ENCODE results near the gene METRNL.

The METRNL gene

DNA sequence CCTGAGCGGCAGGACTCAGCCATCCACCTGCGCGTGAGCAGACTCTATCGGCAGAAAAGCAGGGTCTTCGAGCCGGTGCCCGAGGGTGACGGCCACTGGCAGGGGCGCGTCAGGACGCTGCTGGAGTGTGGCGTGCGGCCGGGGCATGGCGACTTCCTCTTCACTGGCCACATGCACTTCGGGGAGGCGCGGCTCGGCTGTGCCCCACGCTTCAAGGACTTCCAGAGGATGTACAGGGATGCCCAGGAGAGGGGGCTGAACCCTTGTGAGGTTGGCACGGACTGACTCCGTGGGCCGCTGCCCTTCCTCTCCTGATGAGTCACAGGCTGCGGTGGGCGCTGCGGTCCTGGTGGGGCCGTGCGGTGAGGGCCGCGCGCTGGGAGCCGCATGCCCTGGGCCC, 14.9 kb downstream of the METRNL start:
- DNase-seq: no peak

DNA sequence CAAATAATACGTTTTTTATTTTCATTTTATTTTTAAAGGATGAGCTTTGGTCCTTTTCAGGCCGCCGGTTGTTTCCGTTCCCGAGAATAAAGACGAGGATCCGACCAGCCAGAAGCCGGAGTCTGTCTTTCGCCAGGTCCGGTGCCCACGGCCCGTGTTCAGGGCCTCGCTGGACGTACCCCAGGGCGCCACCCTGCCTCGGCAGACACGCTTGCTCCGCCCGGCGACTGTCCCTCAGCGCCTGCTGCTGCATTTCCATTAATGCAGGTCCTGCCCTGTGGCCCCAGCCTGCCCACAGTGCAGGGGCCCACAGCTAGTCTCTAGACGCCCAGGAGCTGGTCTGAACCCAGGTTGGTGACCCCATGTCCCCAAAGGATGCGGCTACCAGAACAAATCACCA, 15.6 kb downstream of the METRNL start:
- no peak for DNase-seq

DNA sequence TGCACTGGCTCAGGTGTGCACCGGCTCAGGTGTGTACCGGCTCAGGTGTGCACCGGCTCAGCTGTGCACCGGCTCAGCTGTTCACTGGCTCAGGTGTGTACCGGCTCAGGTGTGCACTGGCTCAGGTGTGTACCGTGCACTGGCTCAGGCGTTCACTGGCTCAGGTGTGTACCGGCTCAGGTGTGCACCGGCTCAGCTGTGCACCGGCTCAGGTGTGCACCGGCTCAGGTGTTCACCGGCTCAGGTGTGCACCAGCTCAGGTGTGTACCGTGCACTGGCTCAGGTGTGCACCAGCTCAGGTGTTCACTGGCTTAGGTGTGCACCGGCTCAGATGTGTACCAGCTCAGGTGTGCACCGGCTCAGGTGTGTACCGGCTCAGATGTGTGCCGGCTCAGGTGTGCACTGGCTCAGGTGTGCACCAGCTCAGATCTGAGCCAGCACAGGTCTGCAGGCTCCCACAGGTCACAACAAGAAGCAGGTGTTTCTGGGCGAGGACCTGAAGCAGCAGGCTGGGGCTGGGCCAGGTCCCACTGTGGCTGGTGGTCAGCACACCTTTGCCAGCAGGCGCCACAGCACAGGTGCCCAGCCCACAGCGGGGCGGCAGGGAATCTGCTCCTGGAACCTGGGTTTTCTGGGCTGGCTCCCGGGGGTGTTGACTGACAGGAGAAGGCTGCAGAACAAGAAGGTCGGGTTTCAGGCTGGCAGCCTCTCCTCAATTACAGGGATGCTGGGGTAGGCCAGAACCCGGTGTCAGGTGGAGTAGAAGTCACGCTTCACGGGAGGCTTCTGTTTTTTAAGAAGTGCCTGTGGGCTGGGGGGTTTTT, 17.2 kb downstream of the METRNL start:
- no peak for DNase-seq

DNA sequence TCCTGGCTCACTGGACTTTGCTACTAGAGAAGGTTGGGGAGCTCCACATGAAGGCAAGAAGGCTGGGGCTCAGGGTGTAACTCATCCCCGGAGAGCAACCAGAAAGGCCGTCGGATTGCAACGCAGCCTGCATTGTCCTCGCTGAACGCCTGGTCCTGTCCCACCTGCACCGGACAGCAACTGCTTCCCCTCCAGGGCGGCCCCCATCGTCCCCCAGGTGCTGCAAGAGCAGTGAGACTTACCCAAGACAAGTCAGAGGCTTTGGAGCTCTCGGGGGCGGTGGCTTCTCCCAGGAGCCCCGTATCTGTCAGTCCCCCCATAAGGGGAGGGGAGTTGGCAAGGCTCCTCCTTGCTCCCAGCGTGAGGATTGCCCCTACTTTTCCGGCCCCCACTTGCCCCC, 18.4 kb downstream of the METRNL start:
- DNase-seq: no peak

DNA sequence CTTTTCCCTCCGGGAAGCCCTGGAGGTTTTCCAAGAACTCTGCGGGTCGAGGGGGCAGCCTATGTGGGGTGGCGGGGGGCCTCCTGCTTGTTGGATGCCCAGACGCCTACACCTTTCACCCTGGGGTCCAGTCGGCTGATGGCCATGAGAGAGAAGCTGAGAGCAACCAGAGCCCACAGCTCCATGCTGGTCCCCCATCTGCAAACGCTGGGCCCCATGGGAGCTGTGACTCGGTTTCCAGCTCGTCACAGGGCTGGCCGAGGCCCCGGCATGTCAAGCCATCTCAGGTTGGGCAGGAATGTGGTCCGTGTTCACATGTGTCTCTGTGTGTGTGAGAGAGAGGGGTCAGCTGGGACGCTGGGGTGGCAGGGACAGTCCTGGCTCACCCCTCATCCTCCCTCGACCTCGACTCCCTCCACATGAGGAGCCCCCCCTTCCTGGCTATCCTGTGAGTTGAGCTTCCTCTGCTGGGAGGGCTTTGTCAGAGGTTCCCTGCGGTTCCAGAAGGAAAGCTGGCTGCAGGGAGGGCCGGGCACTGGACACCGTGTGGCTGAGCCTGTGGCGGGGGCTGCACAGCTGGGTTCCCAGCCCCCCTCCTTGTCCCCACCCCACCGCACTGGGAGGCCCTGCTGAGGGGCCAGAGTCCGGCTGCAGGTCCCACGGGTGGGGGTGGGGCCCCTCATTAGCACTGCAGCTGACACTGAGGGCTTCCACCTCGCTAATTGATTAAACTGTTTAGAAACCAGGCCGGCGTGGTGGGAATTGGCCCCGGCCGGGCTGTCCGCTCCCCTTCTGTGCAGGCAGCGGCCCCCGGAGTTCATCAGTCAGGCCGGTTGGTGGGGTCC, 19.1 kb downstream of the METRNL start:
- DNase-seq: no peak

DNA sequence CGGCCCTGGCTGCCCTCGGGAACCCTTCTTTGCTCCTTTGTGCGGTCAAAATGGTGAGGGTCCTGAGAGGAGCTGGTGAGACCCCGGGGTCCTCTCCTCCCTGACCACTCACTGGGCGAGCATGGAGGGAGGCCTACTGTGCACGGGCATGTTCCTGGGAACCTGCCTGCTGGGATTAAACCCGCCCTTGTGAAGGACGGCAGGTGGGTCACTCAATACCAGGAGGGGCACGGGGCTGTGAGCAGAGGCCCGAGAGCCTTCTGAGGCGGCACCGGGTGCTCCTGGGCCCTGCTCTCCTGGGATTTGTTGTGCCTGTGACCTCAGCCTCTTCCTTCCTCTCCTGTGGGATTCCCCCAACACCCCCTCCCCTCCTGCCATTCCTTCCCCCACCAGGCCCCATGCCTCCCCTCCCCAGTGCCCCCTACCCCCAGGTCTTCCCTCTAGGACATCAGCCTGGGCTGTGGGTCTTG, 19.7 kb downstream of the METRNL start:
- no peak for DNase-seq

DNA sequence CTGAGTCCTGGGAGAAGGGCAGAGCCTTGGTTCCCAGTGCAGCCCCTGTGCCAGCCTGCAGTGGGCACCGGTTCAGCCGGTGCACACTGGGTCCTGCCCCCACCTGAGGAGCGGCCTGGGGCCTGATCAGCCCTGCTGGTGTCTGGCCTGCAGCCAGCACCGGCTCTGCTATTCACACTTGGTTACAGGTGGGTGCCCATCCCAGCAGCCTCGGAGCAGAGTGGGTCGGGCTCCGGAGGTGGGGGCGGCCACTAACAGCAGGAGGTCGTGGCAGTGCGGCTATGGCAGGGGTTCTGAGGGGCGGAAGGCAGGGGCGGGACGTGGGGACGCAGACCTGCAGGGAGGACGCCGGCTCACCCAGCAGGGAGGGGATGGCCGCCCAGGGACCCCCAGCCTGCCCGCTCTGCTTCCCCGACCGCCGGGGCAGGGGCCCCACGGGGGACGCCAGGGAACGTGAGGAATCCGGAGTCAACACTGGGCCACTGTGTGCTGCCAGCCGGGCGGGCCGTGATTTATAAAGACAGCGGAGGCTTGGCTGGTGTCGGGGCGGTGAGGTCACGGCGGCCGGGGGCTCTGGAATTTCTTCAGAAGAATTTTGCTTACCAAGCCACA, 20.3 kb downstream of the METRNL start:
- DNase-seq: no peak

DNA sequence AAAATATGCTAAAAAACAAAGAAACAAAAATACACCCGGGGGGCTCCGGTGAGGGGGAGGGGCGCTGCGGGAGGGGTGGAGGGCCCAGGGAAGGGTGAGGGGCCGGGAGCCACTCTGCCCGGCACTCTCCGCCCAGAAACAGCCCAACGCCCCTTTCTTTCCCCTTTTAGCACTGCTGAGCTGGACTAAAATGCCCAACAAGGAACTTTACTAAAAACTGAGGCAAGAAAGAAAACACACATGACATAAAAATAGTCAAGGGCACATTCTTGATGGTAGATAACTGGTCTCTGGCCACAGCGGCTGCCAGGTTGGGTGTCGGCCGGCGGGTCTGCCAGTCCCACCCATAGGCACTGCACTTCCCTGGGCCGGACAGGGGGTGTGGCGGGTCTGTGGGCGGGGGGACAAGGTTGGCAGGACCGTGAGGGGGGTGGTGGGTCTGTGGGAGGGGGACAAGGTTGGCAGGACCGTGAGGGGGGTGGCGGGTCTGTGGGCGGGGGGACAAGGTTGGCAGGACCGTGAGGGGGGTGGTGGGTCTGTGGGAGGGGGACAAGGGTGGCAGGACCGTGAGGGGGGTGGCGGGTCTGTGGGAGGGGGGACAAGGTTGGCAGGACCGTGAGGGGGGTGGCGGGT, 20.9 kb downstream of the METRNL start:
- no peak for DNase-seq

DNA sequence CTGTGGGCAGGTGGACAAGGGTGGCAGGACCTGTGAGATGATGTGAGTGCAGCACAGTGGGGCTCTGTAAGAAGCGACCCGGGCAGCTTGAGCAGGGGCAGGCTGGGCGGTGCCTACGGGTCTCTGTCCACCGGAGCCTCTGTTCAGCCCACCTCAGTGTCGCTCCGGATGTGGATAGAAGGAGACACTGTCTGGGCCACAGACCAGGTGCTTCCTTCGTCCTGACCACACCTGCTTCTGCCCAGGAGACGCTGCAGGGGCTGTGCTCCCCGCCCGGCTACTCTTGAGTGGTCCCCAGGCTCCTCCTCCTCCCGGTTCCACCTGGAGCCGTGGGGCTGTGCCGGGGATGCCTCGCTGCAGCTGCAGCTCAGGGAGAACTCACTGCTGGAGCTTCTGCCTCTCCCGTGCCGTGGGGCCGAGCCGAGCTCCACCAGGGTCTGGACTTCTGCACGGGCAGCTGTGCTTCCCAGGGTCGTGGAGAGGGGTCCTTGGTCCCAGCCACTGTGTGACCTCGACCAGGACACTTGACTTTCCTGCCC, 21.5 kb downstream of the METRNL start:
- DNase-seq: no peak

DNA sequence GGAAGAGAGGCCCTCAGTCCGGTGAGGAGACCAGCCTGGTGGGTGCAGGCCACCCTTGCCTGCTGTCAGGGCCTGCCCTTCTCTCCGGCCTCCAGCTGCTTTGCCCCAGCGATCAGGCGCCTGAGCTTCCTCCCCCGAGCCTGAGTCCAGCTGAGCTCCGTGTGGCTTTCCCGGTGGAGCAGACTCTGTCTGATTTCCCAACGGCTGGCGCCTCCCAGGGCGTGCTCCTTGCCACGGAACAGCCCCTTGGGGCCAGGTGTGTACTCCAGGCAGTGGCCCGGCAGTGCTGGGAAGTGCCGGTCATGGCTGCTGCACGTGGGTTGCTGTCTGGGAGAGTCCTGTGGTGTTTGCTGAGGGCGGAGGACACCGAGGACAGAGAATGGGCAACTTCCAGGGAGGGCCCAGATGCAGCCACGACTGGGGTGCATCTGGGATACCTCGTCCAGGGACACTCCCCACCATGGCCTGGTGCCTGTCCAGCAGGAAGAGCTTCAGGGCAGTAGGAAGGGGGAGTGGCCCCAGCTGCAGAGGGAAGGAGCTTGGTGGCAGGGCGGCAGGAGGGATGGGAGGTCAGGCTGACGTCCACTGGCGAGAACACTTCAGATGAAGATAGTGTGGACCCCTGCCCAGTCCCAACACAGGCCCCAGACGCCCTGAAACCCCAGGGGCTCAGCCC, 22.5 kb downstream of the METRNL start:
- no peak for DNase-seq

DNA sequence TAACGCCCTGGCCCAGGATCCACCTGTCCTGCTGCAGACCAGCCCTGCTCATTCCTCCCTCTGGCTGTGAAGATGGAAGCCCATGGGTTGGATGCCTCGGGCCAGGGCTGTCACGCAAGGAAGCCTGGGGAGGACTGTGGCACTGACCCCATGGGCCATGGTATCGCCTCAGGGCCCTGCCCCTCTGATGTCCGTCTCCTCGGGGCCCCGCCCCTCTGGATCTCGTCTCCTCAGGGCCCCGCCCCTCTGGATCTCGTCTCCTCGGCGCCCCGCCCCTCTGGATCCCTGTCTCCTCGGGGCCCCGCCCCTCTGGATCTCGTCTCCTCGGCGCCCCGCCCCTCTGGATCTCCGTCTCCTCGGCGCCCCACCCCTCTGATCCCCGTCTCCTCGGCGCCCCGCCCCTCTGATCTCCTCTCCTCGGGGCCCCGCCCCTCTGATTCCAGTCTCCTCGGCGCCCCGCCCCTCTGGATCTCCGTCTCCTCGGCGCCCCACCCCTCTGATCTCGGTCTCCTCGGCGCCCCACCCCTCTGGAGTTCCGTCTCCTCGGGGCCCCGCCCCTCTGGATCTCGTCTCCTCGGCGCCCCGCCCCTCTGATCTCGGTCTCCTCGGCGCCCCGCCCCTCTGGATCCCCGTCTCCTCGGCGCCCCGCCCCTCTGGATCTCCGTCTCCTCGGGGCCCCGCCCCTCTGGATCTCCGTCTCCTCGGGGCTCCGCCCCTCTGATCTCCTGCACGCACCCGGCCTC, 24.0 kb downstream of the METRNL start:
- no peak for DNase-seq

DNA sequence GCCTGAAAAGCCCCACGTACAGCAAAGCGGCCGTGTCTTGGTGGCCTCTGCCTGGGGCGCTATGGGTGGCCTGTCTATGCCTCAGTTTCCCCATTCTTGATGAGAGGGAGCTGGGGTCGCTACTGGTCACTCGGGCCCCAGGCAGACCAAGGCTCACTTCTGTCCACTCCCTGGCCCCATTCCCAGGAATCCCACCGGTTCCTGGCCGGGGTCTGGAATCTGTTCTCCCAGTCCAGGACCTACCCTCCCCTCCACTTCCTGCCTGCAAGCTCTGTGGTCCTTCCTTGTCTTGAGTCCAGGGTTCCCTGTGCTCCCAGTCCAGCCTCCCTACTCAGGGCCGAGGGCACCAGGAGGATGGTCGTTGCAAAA, 24.5 kb downstream of the METRNL start:
- no peak for DNase-seq

DNA sequence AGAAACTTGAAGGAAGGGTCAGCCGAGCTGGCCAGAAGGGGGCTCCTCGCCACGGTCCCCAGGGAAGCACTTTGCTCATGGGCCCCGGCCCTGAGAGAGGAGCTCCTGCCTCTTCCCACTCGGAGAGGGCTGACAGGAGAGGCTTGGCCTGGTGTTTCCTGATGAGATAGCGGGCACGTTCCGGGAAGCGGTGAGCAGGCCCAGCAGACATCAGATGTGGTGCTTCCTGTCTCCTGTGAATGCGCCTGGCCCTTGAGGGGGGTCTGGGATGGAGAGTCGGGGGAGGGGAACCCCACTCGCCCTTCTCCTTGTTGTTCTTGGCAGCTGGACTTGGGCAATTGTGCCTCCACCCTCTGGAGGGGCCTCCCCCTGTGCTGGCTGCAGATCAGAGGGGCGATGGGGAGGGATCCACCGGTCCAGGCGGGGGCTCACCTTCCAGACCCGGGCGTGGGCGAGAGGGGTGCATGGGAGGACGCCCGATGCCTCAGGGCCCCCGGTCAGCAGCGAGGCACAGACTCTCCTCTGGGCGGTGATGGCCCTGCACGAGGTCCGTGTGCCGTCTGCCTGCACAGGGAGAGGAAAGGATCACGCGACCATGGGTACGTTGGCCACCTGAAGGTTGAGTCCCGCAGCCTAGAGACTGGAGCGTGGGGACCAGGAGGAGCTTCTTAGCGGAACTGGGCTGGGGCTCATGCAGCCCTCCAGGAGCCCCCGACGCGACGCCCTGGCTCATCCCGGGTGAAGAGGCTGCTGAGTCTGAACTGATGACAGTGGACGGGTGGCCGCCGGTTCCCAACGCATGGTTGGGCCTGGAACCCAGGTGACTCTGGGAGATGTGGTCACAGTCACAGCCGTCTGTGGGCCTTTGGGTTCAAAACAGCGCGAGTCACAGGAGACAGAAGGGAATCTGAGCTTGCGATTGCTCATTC, 25.4 kb downstream of the METRNL start:
- DNase-seq: no peak

DNA sequence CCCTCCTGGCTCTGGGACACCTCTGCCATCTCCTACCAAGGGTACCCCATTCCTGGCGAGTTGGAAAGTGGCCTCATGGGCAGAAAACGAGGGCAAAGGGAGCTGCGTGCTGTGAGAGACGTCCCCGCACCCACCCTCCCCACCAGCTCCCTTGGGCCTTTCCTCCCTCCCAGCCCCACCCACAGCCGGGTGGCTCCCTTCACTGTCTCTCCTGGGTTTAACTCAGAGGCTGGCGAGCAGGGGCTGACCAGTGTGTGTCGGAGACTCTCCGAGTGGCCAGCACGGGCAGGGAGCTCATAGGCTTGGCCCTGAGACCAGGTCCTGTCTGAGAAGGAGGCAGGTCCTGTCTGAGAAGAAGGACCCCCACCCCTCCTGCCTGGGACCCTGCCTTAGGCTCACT, 26.1 kb downstream of the METRNL start:
- DNase-seq: no peak

DNA sequence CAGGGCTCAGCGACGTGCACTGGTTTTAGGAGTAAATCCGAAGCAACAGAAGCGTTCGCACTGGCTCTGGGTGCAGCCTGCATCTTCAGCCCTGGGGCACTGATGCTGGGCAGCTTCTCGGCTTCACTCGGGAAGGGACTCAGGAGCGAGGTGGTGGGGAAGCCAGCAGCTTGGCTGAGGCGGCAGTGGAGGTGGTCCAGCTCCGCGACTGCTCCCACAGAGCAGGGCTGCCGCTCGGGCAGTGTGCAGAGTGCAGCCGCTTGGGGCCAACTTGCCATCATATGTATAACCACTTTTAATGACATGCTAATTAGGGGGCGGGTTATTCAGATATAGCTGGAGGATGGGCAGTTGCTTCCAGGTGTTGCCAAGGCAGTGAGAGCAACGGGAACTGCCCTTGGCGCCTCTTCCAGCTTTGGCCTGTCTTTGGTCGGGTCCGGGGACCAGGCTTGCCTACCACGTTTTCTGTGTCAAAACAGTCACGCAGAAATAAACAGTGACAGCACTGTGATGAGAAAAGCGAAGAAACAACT, 26.7 kb downstream of the METRNL start:
- DNase-seq: no peak

DNA sequence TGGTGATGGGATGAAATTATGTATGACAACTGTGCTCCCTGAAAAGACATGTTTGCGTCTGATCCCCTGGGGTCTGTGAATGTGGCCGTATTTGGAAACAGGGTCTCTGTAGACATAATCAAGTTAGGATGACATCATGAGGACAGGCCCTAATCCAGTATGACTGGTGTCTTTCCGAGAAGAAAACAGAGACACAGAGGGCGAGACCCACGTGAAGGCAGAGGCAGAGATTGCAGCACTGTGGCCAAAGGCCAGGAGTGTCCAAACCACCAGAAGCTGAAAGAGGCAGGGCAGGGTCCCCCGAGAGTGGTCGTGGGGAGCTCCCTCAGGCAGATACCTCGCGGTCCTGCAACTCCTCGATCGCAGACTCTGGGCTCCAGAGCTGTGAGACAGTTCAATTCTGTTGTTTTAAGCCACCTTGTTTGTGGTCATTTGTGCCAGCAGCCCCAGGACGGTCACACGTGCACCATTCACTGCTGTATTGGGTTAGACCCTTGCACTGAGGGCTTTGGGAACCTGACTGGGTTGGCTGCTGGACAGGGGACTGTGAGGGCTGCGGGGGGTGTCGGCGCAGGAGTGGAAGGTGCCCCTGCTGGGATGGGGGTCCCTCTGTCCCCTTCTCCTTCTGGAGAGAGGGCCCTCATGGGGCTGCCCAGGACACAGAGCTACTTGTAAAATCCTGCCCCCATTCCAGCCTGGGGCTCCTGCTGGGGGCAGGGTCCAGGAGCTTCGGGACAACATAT, 27.7 kb downstream of the METRNL start:
- no peak for DNase-seq

DNA sequence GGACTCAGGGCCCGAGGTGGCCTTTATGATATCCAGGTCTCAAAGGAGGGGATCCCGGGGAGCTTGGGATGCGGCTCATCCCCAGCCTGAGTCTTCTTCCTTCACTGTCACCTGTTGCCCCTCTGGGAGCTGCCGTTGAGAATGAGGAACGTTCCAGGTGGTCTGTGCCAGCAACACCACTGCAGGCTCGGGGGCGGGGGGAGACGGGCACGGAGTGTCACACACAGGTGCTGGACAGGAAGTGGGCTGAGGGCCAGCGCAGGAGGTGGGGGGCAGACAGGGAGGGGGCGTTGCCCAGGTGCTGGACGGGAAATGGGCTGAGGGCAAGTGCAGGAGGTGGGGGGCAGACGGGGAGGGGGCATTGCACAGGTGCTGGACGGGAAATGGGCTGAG, 28.2 kb downstream of the METRNL start:
- no peak for DNase-seq

DNA sequence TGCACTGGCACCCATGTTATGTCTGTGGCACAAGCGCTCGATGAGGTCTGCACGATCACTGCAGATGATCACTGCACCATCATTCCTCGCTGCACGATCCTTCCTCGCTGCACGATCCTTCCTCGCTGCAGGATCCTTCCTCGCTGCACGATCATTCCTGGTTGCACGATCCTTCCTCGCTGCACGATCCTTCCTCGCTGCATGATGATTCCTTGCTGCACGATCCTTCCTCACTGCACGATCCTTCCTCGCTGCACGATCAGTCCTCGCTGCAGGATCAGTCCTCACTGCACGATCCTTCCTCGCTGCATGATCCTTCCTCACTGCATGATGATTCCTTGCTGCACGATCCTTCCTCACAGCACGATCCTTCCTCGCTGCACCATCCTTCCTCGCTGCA, 29.3 kb downstream of the METRNL start:
- DNase-seq: no peak

DNA sequence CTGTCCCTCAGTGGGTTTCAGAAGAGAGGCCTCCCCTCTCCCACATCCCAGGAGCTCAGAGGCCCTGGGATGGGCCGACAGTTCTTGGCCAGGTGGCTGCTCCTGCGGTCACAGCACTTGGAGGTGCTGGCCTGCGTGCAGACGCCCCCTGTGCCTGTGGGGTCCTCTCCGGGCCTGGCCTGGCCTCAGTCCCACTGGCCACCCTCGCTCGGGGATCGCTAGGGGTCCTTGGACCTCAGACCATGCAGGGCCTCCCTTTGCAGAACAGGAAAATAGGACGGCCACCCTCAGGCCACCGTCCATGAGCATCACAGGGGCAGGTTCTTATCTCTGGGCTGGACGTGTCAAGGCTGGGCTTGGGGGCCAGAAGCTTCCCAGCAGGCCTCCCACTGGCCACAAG, 30.0 kb downstream of the METRNL start:
- DNase-seq: no peak
